ENCODE measurements around the gene TEPSIN. TPM values are rescaled to one million over a fixed set of nuclear protein-coding genes. Genes with fewer than 3 reads are reported as not detected.

The TEPSIN gene
- total and polyA plus RNA-seq, 2 of the 8 experiments (the other 6 are each of a cell fraction or from before 2014, with no cell fraction given) = 22.9 to 28.0 TPM

DNA sequence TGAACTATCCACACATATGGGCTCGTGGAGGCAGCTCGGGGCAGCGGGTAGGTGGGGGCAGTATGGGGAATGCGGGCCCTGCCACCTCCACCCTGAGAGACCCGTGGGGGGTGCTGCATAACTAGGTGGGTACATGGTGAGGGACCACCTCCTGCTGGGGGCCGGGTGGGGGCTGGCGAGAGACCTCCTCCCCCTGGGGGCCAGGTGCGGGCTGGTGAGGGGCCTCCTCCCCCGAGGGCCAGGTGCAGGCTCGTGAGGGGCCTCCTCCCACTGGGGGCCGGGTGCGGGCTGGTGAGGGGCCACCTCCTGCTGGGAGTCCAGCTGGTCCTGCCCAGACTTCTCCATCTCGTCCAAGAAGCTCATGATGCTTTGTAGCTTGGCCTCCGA is 41.5 kb downstream of the TEPSIN start:
- H2AK5ac ChIP-seq (ENCODE audit: low read depth, low read length) = no peak overlapping the region
- no peak overlapping the region for H4K91ac ChIP-seq (replicated peaks; ENCODE audit: insufficient read length, low read length)
- no peak overlapping the region for H3K4ac ChIP-seq (replicated peaks; ENCODE audit: insufficient read length, low read depth, low read length)
- H3K23me2 ChIP-seq (ENCODE audit: low read depth, low read length) = no peaks in the 10 kb centered on the region
- no peaks in the 10 kb centered on the region for H3K79me2 ChIP-seq (ENCODE audit: control insufficient read depth in 1 of 2, insufficient read depth in 2 of 2, low read length in 2 of 2)
- no peak overlapping the region for H2BK5ac ChIP-seq (ENCODE audit: low read depth, low read length)
- ChIA-PET CTCF (ENCODE audit: partially characterized antibody) (interaction anchor here (1.1 to 3.7 kb wide), 5 partner anchors 19 to 243 kb away, joined by 3 to 16 read pairs (median 5); no protein-coding TSS in a partner anchor), POLR2A (ENCODE audit: partially characterized antibody) (interaction anchor here (1.7 kb wide), 1 partner anchor 22 kb away, joined by 3 read pairs; no protein-coding TSS in a partner anchor)
- H3K14ac ChIP-seq (ENCODE audit: insufficient read length) = no peak overlapping the region
- no peak overlapping the region for H3K23ac ChIP-seq (ENCODE audit: insufficient read length)
- no peak overlapping the region for H4K8ac ChIP-seq (ENCODE audit: extremely low read depth, insufficient read depth, low read length)
- H4K5ac ChIP-seq (ENCODE audit: insufficient read length, low read depth, low read length) = no peak overlapping the region
- H3K36me3 ChIP-seq (ENCODE audit: control insufficient read depth in 2 of 4, insufficient read depth in 4 of 4, low read length in 3 of 4) = peaks cover 2 to 26% (median 5%) of the 10 kb centered on the region in 4 experiments; a peak in 3 of 8 replicates
- H2BK15ac ChIP-seq (ENCODE audit: low read length) = no peak overlapping the region
- 87% methylated on average over 6 of the region's 14 CpGs; no CpG with 5 or more reads in 1 of the 2 experiments for WGBS, 2 experiments (ENCODE audit: extremely low coverage in 1 of 2, insufficient coverage in 1 of 2, insufficient read length in 1 of 2, insufficient replicate concordance in 2 of 2, low coverage in 1 of 2, low lambda C conversion rate in 2 of 2, missing lambda C conversion rate in 1 of 2)
- no peaks in the 10 kb centered on the region for H3K79me1 ChIP-seq (ENCODE audit: low read depth, low read length)
- TF ChIP-seq CTCF (IDR thresholded peaks at IDR 0.05; ENCODE audit: control extremely low read depth in 1 of 3, insufficient read depth in 1 of 3, low read depth in 1 of 3, low read length in 3 of 3) = no peak
- TF ChIP-seq RAD21 (IDR thresholded peaks at IDR 0.05 in 1 of 2, conservative IDR thresholded peaks at IDR 0.05 in 1 of 2; ENCODE audit: low read depth in 2 of 2, low read length in 2 of 2) = no peak
- no peak for TF ChIP-seq PHF8 (conservative IDR thresholded peaks at IDR 0.05; ENCODE audit: low read depth, low read length)
- TF ChIP-seq POU5F1 (IDR thresholded peaks at IDR 0.05; ENCODE audit: low read depth, low read length) = no peak
- TF ChIP-seq, protein P1, sequence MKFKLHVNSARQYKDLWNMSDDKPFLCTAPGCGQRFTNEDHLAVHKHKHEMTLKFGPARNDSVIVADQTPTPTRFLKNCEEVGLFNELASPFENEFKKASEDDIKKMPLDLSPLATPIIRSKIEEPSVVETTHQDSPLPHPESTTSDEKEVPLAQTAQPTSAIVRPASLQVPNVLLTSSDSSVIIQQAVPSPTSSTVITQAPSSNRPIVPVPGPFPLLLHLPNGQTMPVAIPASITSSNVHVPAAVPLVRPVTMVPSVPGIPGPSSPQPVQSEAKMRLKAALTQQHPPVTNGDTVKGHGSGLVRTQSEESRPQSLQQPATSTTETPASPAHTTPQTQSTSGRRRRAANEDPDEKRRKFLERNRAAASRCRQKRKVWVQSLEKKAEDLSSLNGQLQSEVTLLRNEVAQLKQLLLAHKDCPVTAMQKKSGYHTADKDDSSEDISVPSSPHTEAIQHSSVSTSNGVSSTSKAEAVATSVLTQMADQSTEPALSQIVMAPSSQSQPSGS (IDR thresholded peaks at IDR 0.05; ENCODE audit: low read length) = no peak
- no peak for TF ChIP-seq NANOG (IDR thresholded peaks at IDR 0.05; ENCODE audit: insufficient read depth, low read depth, low read length, poor library complexity, severe bottlenecking)
- H3K56ac ChIP-seq (replicated peaks; ENCODE audit: insufficient read length, low read depth, low read length) = no peak overlapping the region
- no peak overlapping the region for H3K27ac ChIP-seq (ENCODE audit: low read depth, low read length)
- H2AFZ ChIP-seq (ENCODE audit: low read length) = no peak overlapping the region
- no peak overlapping the region for H3K4me3 ChIP-seq (ENCODE audit: extremely low read depth in 1 of 4, insufficient read depth in 2 of 4, low read depth in 3 of 4, low read length in 4 of 4)
- no peak overlapping the region for H3K18ac ChIP-seq (ENCODE audit: extremely low read depth, low read length)
- H3K9ac ChIP-seq (replicated peaks in 1 of 4; ENCODE audit: extremely low read depth in 1 of 4, low read depth in 3 of 4, low read length in 3 of 4) = no peak overlapping the region
- H3K4me1 ChIP-seq (replicated peaks in 1 of 4; ENCODE audit: control insufficient read depth in 3 of 4, insufficient read depth in 4 of 4, low read length in 3 of 4) = no peaks in the 10 kb centered on the region; a peak in 1 of 7 replicates
- no peak overlapping the region for H3K4me2 ChIP-seq (ENCODE audit: insufficient read depth in 1 of 2, low read depth in 2 of 2, low read length in 2 of 2)
- no peaks in the 10 kb centered on the region for H3K9me3 ChIP-seq (ENCODE audit: insufficient read depth in 2 of 2, low read depth in 1 of 2, low read length in 1 of 2)
- no peaks in the 10 kb centered on the region for H3K27me3 ChIP-seq (replicated peaks in 1 of 4; ENCODE audit: control insufficient read depth in 3 of 4, extremely low read depth in 1 of 4, insufficient read depth in 3 of 4, low read length in 3 of 4)
- DNase-seq (ENCODE audit: low read depth in 1 of 2, low spot score in 2 of 2) = no peak
- no peak overlapping the region for H2BK120ac ChIP-seq (replicated peaks; ENCODE audit: low read depth, low read length)
- no peak overlapping the region for H2BK12ac ChIP-seq (ENCODE audit: low read depth, low read length)
- no peak overlapping the region for H2BK20ac ChIP-seq (ENCODE audit: low read length)
- FAIRE-seq = no peak
- H4K20me1 ChIP-seq (replicated peaks in 1 of 2; ENCODE audit: control insufficient read depth in 1 of 2, insufficient read depth in 2 of 2, low read length in 2 of 2) = peaks cover 0 to 4% of the 10 kb centered on the region in 2 experiments

Measured in H1 (cell line).